ENCODE measurements around the gene EEF1AKMT1.
"Not testable (repeated sequence)": the region's sequence is repeated elsewhere in the genome, so short reads cannot be mapped to it uniquely, and the experiment has no call there.

The EEF1AKMT1 gene

GRCh38 chr13:20689291-20689690, 84.5 kb downstream of the EEF1AKMT1 start:
- DNase-seq = no peak

GRCh38 chr13:20686863-20687579, 86.7 kb downstream of the EEF1AKMT1 start:
- no peak for DNase-seq

- DNase-seq = no peak
These were observed 87.6 kb downstream of the EEF1AKMT1 start for GRCh38 chr13:20686167-20686566.

GRCh38 chr13:20685092-20685491, 88.7 kb downstream of the EEF1AKMT1 start:
- no peak for DNase-seq

- peak; percentile 7 to 60 for DNase-seq
These were observed 89.2 kb downstream of the EEF1AKMT1 start for GRCh38 chr13:20684546-20684945.

GRCh38 chr13:20684041-20684440, 89.7 kb downstream of the EEF1AKMT1 start:
- DNase-seq = no peak

- DNase-seq = no peak
These were observed 91.7 kb downstream of the EEF1AKMT1 start for GRCh38 chr13:20682061-20682460.

GRCh38 chr13:20681481-20681880, 92.3 kb downstream of the EEF1AKMT1 start:
- DNase-seq = not testable (repeated sequence)

- no peak for DNase-seq
These were observed 93.2 kb downstream of the EEF1AKMT1 start for GRCh38 chr13:20680416-20681080.

- DNase-seq = no peak
These were observed 93.9 kb downstream of the EEF1AKMT1 start for GRCh38 chr13:20679879-20680278.
